HEK293T (cell line): ENCODE measurements around the gene KIRREL3.

ENCODE experiments used
- ARNT ChIP-seq: fragments of 450-650 bp; IDR thresholded peaks from 2 replicates; pipeline ENCODE4 v1.6.1; 2017; ENCODE audit warnings: mild to moderate bottlenecking
- BHLHE40 ChIP-seq: fragments of 450-650 bp; IDR thresholded peaks from 2 replicates; pipeline ENCODE4 v1.6.1; 2016; ENCODE audit warnings: mild to moderate bottlenecking, moderate library complexity, borderline replicate concordance
- FOXA1 ChIP-seq: fragments of 450-650 bp; IDR thresholded peaks from 2 replicates; pipeline ENCODE4 v1.6.1; 2016; ENCODE audit warnings: mild to moderate bottlenecking
- FOXK2 ChIP-seq: fragments of 450-650 bp; IDR thresholded peaks from 2 replicates; pipeline ENCODE4 v1.6.1; 2016; ENCODE audit warnings: mild to moderate bottlenecking
- FOXM1 ChIP-seq: fragments of 450-650 bp; IDR thresholded peaks from 2 replicates; pipeline ENCODE4 v1.6.1; 2017; ENCODE audit warnings: mild to moderate bottlenecking, borderline replicate concordance
- PKNOX1 ChIP-seq: fragments of 450-650 bp; IDR thresholded peaks from 2 replicates; pipeline ENCODE4 v1.6.1; 2016
- TARDBP ChIP-seq: fragments of 450-650 bp; IDR thresholded peaks from 2 replicates; pipeline ENCODE4 v1.6.1; 2016

GRCh38 chr11:126507646-126508045 is 492.9 kb downstream of the KIRREL3 start:
- no peak for TF ChIP-seq FOXM1
- TF ChIP-seq TARDBP: no peak
- TF ChIP-seq ARNT: no peak
- no peak for TF ChIP-seq BHLHE40
- TF ChIP-seq PKNOX1: no peak
- no peak for TF ChIP-seq FOXA1
- no peak for TF ChIP-seq FOXK2
